GM19395 (cell line): ENCODE data around the gene DCDC2C.
"Not testable (repeated sequence)": the region's sequence is repeated elsewhere in the genome, so short reads cannot be mapped to it uniquely, and the experiment has no call there.

ENCODE experiments used
- ATAC-seq: cut with Tn5 transposase; IDR thresholded peaks from one replicate; pipeline ENCODE4 v1.9.1; 2021; ENCODE audit warnings: mild to moderate bottlenecking, moderate library complexity; ENCODE audit not compliant: unreplicated experiment

Gene DCDC2C, protein sequence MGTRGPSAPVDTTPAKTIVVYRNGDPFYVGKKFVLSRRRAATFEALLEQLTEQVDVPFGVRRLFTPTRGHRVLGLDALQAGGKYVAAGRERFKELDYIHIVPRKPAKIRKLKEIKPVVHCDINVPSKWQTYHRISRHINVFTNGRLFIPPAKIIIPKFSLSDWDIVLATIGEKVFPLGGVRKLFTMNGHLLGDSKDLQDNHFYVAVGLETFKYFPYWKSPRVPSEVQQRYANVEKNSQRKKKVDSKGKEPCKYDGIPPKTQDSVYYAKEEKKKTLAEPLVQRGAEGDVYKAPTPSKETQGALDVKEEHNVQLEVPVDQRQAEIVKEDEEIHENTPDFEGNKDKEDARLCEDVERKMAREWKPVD

GRCh38 chr2:3703236-3703756, at the start of gene DCDC2C:
Gene DCDC2C, plus strand, starts transcription at chr2:3703575. Its CDS starts 177 bp downstream, at chr2:3703752.
- no peak for ATAC-seq

- ATAC-seq: no peak
These were observed 49.4 kb upstream of the DCDC2C start for GRCh38 chr2:3654011-3654410.

DNA sequence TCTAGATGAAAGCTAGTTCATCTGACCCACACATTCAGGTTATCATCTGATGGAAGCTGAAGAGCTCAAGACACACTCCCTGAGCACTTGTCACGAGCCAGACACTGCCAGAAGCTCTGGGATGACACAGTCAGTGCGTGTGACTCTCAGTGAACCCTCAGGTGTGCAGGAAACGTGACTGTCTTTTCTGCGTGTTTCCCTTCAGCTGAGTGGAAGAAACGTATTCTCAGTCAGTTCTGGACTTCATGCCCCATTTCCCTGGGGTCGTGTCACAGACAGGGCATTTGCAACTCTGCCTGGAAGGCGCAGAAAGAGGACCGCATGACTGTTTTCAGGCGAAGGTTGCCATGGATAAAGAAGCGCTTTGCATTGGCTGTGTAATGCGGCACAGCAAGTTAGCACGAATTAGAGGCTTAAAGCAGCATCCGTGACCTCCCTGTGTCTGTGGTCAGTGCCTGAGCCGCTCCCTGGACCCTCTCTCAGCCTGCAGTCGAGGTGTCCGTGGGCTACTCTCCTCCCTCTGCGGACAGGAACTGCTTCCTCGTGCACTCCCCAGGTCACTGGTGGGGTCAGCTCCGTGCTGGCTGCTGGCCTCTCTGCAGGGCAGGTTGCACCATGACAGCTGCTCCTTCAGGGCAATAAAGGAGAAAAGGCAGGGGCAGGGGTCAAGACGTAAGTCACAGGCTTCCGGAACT, 48.7 kb upstream of the DCDC2C start:
- no peak for ATAC-seq

DNA sequence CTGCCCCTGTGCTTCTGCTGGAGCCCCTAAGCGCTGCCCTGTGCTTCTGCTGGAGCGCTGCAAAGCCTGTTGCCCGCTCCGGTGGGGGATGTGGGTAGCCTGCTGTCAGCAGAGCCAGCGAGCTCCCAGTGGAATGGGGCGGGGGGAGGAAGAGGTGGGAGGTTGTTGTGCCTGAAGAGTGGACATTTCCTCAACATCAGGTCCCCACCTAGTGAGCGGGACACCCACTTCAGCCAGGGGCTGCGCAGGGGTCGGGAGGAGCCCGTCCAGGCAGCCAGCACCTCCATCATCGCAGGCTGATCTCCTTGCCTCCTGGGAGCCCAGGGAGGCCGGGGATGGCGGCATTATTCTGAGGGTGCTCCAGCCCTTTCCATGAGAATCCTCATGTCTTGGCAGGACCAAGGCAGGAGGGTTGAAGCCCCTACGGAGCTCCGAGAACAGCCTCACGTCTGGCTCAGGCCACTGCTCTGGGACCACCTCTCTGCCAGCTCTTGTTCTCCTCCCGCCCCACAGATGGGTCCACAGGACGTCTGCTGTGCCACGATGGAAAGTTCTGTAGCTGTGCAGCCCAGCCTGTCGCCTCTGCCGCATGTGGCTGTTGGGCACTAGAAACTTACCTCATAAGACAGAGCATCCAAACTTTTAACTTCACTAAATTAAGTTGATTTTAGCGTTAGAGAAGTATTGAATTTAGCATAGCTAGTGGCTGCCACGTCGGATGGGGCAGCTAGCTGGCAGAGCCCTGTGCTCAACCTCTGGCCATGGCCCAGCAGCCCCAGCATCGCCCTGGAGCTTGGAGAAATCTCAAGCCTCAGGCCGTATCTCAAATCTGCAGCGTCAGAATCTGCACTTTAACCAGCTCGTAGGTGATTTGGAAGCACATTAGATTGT, 47.3 kb upstream of the DCDC2C start:
- ATAC-seq: no peak

GRCh38 chr2:3656762-3657721, 46.3 kb upstream of the DCDC2C start:
- no peak for ATAC-seq

GRCh38 chr2:3657881-3658280, 45.5 kb upstream of the DCDC2C start, which contains the start of gene ALLC:
Gene ALLC, plus strand, starts transcription at chr2:3658200. Its CDS starts 12,958 bp downstream, at chr2:3671158.
- ATAC-seq: no peak

DNA sequence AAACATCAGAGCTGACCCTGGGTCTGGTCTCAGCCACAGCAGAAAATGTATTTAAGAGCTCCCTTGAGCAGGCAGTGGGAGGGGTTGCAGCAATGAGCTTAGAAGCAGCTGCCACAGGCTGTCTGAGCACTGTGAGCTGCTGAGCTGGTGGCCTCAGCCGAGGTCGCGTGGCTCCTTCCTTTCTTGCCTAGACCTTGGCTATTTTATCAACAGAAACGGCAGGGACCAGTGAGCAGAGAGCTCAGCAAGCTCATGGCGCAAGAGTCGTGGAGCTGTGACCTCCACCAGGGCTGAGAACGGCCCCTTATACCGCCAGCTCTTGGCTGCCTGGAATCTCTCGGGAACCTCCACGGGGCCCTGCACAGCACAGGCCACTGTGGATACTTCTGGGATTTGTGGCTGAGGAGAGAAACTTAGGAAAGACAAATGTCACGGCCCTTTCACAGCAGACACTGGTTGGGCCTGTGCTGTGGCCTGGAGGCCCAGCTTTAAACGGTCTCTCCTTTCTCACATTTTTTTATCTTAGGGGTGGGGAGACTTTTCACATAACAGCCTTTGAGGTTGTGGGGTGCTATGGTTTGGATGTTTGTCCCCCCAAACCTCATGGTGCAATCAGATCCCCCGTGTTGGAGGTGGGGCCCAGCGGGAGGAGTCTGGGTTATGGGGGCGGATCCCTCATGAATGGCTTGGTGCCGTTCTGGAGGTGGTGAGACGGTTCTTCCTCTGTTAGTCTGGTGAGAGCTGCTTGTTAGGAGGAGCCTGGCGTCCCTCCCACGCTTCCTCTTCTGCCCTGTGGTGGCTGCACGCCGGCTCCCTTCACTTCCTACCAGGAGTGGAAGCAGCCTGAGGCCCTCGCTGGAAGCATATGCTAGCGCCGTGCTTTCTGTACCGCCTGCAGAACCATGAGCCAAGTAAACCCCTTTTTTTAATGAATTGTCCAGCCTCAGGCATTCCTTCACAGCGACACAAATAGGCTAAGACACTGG, 43.6 kb upstream of the DCDC2C start:
- no peak for ATAC-seq

DNA sequence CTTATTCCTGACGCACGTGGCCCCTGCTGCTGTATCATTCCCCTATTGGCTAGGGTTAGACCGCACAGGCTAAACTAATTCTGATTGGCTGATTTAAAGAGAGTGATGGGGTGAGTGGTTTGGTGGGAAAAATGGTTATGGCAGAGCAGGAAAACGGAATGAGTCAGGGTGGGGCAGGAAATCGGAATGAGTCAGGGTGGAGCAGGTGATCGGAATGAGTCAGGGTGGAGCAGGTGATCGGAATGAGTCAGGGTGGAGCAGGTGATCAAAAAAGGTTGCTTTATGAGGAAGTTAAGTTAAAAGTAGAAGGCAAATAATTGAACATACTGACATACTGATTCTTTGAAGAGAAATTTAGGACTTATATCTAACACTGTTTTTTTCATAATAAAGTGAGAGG, 42.7 kb upstream of the DCDC2C start:
- ATAC-seq: not testable (repeated sequence)

DNA sequence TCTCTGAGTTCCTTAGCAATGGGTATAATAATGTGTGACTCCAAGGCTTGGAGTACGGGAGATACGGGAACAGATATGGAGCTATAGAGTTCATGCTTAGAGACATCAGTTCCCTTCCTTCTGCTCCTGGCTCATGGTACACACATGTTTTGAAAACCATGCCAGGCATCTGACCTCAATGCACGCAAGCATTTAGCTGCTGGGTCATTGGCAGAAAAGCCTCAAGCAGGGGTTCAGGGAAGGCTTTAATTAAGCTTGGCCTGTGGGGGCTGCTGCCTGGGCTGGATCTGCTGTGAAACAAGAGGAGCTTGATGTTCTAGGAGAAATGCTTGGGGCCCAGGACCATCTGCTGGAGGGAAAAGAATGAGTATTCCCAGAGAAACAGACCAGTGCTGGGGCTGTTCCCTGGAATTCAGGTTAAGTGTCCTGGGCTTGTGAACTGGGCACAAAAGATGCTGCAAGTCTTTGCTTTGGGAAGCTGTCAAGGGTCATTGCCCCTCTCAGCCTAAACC, 42.2 kb upstream of the DCDC2C start:
- no peak for ATAC-seq

- ATAC-seq: no peak
These were observed 41.1 kb upstream of the DCDC2C start for GRCh38 chr2:3662239-3662638.

- ATAC-seq: no peak
These were observed 39.3 kb upstream of the DCDC2C start for GRCh38 chr2:3664118-3664517.

DNA sequence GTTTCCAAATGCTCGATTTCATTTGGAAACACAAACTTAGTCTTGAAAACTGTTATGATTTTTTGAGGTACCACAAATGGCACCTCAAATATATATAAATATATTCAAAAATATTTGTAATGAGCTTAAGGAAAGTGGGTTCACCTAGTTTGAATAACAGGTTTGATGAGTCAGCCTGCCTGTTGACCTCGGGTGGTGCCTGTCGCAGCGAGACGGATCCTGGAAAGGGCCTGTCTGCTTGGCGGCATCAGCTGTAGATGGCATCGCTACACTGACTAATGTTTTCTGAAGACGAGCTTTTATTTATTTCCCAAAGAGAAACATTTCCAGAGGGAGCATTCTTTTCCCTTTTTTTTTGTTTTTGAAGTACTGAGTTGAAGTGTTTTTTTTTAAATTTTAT, 38.5 kb upstream of the DCDC2C start:
- ATAC-seq: no peak

DNA sequence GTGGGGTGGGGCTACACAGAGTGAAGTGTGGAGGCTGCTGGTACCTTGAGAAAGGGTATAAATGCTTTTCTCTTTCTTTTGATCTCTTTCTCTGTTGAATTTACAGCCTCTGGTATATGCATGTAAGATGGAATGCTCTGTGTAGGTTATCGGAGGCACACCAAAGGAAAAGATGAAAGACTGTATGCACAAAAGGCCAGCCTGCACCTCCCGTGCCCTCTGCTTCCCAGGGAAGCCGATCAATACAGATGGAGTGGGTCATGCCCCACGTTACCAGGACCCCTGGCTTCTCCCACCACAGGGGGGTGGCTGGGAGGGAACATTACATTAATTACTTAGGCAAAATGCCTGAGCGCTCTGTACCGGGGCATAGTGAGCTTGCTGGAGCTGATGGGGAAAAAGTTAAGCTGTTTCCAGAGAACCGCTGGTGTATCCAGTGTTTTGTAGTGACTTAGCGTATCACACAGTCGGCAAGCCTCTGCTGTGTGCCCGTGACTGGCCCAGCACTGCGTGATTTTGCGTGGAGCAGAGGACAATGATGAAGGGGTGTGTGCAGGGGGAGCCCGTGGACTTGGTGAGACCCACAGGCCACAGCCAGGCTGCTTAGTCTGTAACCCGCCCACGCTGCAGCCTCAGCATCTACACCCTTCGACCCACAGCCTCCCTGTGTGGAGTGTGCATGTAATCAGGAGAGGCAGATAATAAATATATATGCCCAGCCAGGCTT, 37.3 kb upstream of the DCDC2C start:
- ATAC-seq: no peak

DNA sequence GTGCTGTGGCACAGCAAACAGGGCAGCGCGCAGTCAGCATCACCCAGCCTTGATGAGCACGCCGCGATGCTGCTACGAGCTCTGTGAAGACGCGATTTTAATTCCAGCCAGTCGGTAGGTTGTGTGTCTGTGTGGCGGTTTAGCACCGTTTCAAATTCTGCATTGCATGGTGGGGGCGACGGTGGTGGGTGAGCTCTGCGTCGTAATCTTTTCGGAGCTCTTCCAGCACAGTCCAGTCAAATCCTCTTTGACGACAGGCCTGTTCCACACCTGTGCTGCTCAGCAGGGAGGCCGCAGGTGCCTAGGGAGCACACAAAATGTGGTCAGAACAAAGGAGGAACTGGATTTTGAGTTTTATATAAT, 36.8 kb upstream of the DCDC2C start:
- no peak for ATAC-seq

GRCh38 chr2:3667151-3667631, 36.2 kb upstream of the DCDC2C start:
- no peak for ATAC-seq

DNA sequence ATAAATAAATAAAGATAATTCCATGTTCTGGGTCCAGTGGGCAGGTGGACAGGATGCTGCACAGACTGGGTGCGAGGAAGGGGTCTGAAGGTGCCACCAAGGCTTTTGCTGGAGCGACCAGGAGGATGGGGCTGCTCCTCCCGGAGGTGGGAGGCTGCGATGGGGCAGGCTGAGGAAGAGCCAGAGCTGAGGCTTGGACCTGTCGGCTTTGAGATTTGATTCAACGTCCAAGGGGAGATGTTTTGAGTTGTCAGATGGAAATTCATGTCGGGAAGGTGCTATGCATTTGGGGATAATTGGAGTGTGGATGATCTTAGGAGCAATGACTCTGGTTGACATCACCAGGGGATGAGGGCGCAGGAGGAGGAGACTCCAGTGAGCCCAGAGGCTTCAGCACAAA, 33.7 kb upstream of the DCDC2C start:
- ATAC-seq: no peak

DNA sequence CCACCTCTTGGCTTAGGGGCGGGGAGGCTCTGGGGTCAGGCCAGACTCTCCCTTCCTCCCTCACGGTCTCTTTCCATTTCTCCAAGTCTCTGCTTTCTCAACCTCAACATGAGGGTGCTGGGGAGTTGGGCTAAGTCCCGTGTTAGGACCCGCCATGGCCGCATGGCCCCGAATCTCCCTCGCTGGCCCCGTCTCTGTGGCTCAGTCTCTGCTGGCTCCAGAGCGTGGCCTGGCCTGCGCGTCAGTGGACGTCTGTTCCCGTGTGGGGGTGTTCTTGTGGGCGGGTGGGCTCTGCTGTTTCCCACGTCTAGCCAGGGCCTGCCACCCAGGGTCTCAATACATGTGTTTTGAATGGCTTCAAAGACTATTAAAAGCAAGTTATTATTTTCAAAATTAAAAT, 33.0 kb upstream of the DCDC2C start:
- no peak for ATAC-seq

DNA sequence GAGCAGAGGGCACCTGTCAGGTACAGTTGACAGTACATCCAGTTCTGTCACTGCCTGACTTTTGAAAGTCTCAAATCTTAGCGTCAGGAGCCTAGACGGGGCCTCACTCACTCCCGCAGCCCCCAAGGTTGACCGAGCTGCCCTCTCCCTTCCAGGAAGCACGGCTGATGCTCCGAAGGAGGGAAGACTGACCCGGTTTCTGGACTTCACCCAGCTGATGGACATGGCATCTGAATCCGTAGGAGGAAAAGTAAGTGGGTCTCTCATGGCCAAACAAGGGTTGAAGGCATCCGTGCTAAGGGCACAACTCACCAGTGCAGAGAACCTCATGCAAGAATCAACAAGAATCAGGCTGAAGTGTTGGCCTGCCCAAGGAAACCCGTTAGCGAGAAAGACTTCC, 32.4 kb upstream of the DCDC2C start:
- ATAC-seq: no peak
